Measurements from ENCODE around the gene PRDM16. TPM values are rescaled to one million over a fixed set of nuclear protein-coding genes. Genes with fewer than 3 reads are reported as not detected.
"Not testable (repeated sequence)": the region's sequence is repeated elsewhere in the genome, so short reads cannot be mapped to it uniquely, and the experiment has no call there.

The PRDM16 gene
- total RNA-seq, 2 donors from 2014 or later: 0.79 to 6.1 TPM

GRCh38 chr1:3161176-3161840, 92.3 kb downstream of the PRDM16 start:
- Histone ChIP-seq H3K27ac (no peak overlapping the region), H3K4me3 (no peak overlapping the region), H3K9me3 (no peaks in the 10 kb centered on the region), H3K36me3 (no peaks in the 10 kb centered on the region), H3K27me3 (no peaks in the 10 kb centered on the region), H3K9ac (ENCODE audit: low read depth in 2 of 2, low read length in 2 of 2) (no peak overlapping the region), H3K4me1 (no peaks in the 10 kb centered on the region)
- DNase-seq: no peak
- no peak for TF ChIP-seq CTCF (IDR thresholded peaks at IDR 0.05)
- intact Hi-C loops (cut with DNase I): no loop called here

GRCh38 chr1:3162322-3162882, 93.4 kb downstream of the PRDM16 start:
- no peaks in the 10 kb centered on the region for H3K27me3 ChIP-seq
- no peaks in the 10 kb centered on the region for H3K9me3 ChIP-seq
- intact Hi-C loops (cut with DNase I): no loop called here
- DNase-seq: no peak
- H3K4me3 ChIP-seq: no peak overlapping the region
- TF ChIP-seq CTCF (IDR thresholded peaks at IDR 0.05): no peak
- no peak overlapping the region for H3K27ac ChIP-seq
- H3K9ac ChIP-seq (ENCODE audit: low read depth in 2 of 2, low read length in 2 of 2): no peak overlapping the region
- no peaks in the 10 kb centered on the region for H3K4me1 ChIP-seq
- H3K36me3 ChIP-seq: no peaks in the 10 kb centered on the region

- no peak overlapping the region for H3K9ac ChIP-seq (ENCODE audit: low read depth in 2 of 2, low read length in 2 of 2)
- no peak overlapping the region for H3K27ac ChIP-seq
- intact Hi-C loops (cut with DNase I): no loop called here
- H3K4me3 ChIP-seq: no peak overlapping the region
- H3K27me3 ChIP-seq: no peaks in the 10 kb centered on the region
- DNase-seq: no peak
- H3K9me3 ChIP-seq: no peaks in the 10 kb centered on the region
- no peak for TF ChIP-seq CTCF (IDR thresholded peaks at IDR 0.05)
- H3K4me1 ChIP-seq: no peaks in the 10 kb centered on the region
- no peaks in the 10 kb centered on the region for H3K36me3 ChIP-seq
These were observed 94.4 kb downstream of the PRDM16 start for GRCh38 chr1:3163356-3163755.

- H3K36me3 ChIP-seq: no peaks in the 10 kb centered on the region
- TF ChIP-seq CTCF (IDR thresholded peaks at IDR 0.05): no peak
- intact Hi-C loops (cut with DNase I): no loop called here
These were observed 95.7 kb downstream of the PRDM16 start for GRCh38 chr1:3164671-3165070.

GRCh38 chr1:3165189-3165588, 96.2 kb downstream of the PRDM16 start:
- H3K27me3 ChIP-seq; H3K4me3 ChIP-seq; H3K9me3 ChIP-seq; H3K36me3 ChIP-seq; DNase-seq; H3K9ac ChIP-seq (ENCODE audit: low read depth in 2 of 2, low read length in 2 of 2); intact Hi-C loops (cut with DNase I); H3K4me1 ChIP-seq; H3K27ac ChIP-seq: not testable (repeated sequence)

More at GRCh38 chr1:3164671-3165070, 95.7 kb downstream of the PRDM16 start:
- DNase-seq: no peak
- H3K27ac ChIP-seq: no peak overlapping the region
- no peaks in the 10 kb centered on the region for H3K4me1 ChIP-seq
- no peaks in the 10 kb centered on the region for H3K9me3 ChIP-seq
- no peak overlapping the region for H3K9ac ChIP-seq (ENCODE audit: low read depth in 2 of 2, low read length in 2 of 2)
- H3K4me3 ChIP-seq: no peak overlapping the region
- no peaks in the 10 kb centered on the region for H3K27me3 ChIP-seq

- H3K9ac ChIP-seq (ENCODE audit: low read depth in 2 of 2, low read length in 2 of 2): no peak overlapping the region
- H3K27ac ChIP-seq: no peak overlapping the region
- H3K9me3 ChIP-seq: no peaks in the 10 kb centered on the region
- intact Hi-C loops (cut with DNase I): no loop called here
- no peak for DNase-seq
- no peak for TF ChIP-seq CTCF (IDR thresholded peaks at IDR 0.05)
- H3K4me3 ChIP-seq: no peak overlapping the region
- no peaks in the 10 kb centered on the region for H3K27me3 ChIP-seq
- no peaks in the 10 kb centered on the region for H3K36me3 ChIP-seq
- H3K4me1 ChIP-seq: peaks cover 5% of the 10 kb centered on the region
These were observed 97.4 kb downstream of the PRDM16 start for GRCh38 chr1:3166206-3166918.

Data from colonic mucosa (tissue), 4 donors.